ENCODE results near the gene ATP6V0E1.

GRCh38 chr5:172999372-172999973 lies 15.9 kb downstream of the ATP6V0E1 start:
- TF ChIP-seq, protein P1, sequence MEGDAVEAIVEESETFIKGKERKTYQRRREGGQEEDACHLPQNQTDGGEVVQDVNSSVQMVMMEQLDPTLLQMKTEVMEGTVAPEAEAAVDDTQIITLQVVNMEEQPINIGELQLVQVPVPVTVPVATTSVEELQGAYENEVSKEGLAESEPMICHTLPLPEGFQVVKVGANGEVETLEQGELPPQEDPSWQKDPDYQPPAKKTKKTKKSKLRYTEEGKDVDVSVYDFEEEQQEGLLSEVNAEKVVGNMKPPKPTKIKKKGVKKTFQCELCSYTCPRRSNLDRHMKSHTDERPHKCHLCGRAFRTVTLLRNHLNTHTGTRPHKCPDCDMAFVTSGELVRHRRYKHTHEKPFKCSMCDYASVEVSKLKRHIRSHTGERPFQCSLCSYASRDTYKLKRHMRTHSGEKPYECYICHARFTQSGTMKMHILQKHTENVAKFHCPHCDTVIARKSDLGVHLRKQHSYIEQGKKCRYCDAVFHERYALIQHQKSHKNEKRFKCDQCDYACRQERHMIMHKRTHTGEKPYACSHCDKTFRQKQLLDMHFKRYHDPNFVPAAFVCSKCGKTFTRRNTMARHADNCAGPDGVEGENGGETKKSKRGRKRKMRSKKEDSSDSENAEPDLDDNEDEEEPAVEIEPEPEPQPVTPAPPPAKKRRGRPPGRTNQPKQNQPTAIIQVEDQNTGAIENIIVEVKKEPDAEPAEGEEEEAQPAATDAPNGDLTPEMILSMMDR (IDR thresholded peaks at IDR 0.05): no peak
- TF ChIP-seq ZFX (IDR thresholded peaks at IDR 0.05; ENCODE audit: borderline replicate concordance): no peak
